Urinary bladder (tissue), 4 donors: ENCODE data around the gene AGTPBP1. TPM values are rescaled to one million over a fixed set of nuclear protein-coding genes. Genes with fewer than 3 reads are reported as not detected.
A peak's percentile ranks its signal among the peaks of the same experiment; 100 is the strongest.
"Not testable (repeated sequence)": the region's sequence is repeated elsewhere in the genome, so short reads cannot be mapped to it uniquely, and the experiment has no call there.

Experiments used
- DNase-seq: peaks from one replicate; pipeline ENCODE4 v3.0.0-alpha.2; 2015; ENCODE audit errors: extremely low spot score
- H3K27ac ChIP-seq: one replicate; pipeline ENCODE4 v1.5.1; 2013; ENCODE audit warnings: low read depth, mild to moderate bottlenecking, moderate library complexity
- H3K36me3 ChIP-seq: one replicate; pipeline ENCODE4 v1.6.1; 2013; ENCODE audit warnings: mild to moderate bottlenecking, moderate library complexity; ENCODE audit not compliant: insufficient read depth
- H3K4me1 ChIP-seq: one replicate; pipeline ENCODE4 v1.6.1; 2013; ENCODE audit warnings: mild to moderate bottlenecking, moderate library complexity; ENCODE audit not compliant: insufficient read depth
- H3K4me3 ChIP-seq: one replicate; pipeline ENCODE4 v1.5.1; 2013; ENCODE audit warnings: low read depth, low read length
- WGBS: extraction: QIAGEN DNeasy Blood & Tissue Kit; methylation state at CpG from one replicate; pipeline ENCODE4 v1.1.7; 2013; 5-methylcytosine and 5-hydroxymethylcytosine counted together
- polyA plus RNA-seq: library from polyadenylated mRNA; stranded (reverse); fragments of 200-250 nt; gene quantifications from one replicate; pipeline ENCODE4 v1.2.3, GENCODE V29; 2013
- total RNA-seq: library from RNA; depleted of rRNA; stranded (reverse); fragments of >200 nt; gene quantifications from one replicate; pipeline ENCODE4 v1.2.3, GENCODE V29; 2014
- donor health status: healthy with polysubstance abuse.
- donor health status: healthy.

The AGTPBP1 gene
- total and polyA plus RNA-seq, 2 donors, result 5.5 to 31.3 TPM

DNA sequence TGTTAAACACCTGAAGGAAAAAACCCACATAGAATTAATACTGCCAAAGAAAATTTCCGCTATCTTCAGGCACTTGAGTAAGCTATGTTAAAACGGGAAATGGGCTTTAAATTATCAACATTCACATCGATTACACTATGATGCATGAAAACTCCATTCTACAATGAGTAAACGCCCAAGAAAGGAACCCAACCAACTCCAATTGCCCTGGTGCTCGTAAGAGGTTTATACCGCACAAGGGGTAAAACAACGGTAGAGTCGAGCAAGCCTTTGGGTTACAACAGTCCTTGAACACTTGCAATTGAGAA is 1.0 kb downstream of the AGTPBP1 start:
- Histone ChIP-seq H3K36me3 (no peaks in the 10 kb centered on the region), H3K27ac (no peak overlapping the region), H3K4me1 (no peaks in the 10 kb centered on the region), H3K4me3 (peak overlapping the region; percentile 83)
- no peak for DNase-seq
- WGBS, result 11% methylated on average over 8 of the region's 8 CpGs

DNA sequence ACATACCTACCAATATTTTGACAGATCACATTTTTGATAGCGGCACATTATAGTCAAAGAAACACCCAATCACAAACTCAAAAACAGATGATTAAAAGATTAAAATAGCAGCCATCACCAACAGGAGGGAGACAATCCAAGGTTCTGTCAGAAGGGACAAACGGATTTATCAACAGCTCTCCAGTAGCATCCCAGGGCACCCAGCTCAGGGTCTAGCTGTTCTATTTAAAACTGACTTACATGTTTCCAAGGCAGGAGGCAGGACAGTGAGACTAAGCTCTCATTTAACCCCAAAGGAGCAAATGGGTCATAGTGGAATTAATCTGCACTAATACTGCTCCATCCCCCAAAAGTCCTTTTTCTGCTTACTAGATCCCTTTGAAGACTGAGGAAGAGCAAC is 3.2 kb downstream of the AGTPBP1 start:
- Histone ChIP-seq H3K4me3 (no peak overlapping the region), H3K36me3 (no peaks in the 10 kb centered on the region), H3K27ac (no peak overlapping the region), H3K4me1 (no peaks in the 10 kb centered on the region)
- no peak for DNase-seq
- WGBS, result 68% methylated on average over 2 of the region's 2 CpGs

DNA sequence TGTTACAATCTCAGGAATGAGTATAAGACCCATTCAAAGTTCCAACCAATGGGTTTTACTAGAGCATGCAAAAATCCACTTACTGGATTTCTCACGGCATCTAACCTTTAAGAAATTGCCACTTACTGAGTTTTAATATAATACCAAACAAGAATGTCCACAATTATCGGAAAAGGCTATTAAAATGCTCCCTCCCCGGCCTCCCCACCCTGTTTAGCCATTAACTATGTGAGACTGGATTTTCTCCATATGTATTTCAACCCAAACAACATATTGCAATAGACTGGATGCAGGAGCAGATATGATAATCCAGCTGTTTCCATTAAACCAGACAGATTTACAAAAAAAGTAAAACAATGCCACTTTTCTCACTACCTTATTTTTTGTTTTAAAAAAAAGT is 4.1 kb downstream of the AGTPBP1 start:
- no peak overlapping the region for H3K4me3 ChIP-seq
- WGBS, result 46% methylated on average over 3 of the region's 3 CpGs
- no peaks in the 10 kb centered on the region for H3K4me1 ChIP-seq
- DNase-seq, result no peak
- H3K27ac ChIP-seq, result no peak overlapping the region
- H3K36me3 ChIP-seq, result no peaks in the 10 kb centered on the region

DNA sequence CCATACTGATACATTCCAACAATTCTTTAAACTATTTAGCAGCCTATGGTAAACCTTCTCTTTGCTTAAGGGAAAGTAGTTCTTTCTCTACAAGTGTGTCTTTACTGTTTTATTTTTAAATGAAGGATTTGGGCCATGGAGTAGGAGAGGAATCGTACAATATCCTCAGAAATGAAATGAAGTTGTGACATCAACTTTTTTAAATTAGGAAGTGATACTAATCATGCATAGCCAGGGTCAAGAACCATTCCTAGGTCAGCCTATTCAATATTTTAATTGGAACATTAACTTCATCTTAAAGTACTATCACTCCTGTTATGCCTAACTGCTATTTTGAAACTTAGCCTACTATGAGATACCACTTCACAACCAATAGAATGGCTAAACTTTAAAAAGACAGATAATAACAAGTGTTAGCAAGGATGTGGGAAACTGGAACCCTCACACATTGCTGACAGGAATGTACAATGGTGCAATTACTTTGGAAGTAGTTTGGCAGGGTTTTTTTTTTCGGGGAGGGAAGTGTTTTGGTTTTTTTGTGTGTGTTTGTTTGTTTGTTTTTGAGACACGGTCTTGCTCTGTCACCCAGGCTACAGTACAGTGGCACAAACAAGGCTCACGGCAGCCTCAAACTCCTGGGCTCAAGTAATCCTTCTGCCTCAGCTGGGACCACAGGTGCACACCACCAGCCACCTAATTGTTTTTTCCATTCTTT is 10.7 kb downstream of the AGTPBP1 start:
- H3K4me1 ChIP-seq, result no peaks in the 10 kb centered on the region
- no peaks in the 10 kb centered on the region for H3K36me3 ChIP-seq
- H3K27ac ChIP-seq, result no peak overlapping the region
- no peak for DNase-seq
- no peak overlapping the region for H3K4me3 ChIP-seq
- WGBS, result 87% methylated on average over 4 of the region's 4 CpGs

DNA sequence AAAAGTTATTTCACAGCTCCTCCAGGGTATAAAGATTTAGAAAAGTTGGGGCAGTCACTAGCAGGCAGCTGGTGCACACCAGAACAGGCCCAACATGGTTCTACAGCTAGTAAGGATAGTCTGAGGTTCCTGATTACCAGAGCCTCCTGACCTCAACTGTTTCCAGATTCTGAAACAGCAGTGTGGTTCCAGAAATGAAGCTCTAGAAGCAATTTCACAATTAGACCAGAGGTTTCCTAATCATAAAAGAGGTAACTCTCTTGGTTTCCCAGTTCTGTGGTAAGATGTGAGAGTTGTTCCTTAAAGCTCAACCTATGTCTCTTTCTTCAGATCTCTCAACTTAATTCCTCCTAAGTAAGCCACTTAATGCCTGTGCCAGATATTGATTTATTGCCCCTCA is 11.9 kb downstream of the AGTPBP1 start:
- H3K36me3 ChIP-seq, result no peaks in the 10 kb centered on the region

DNA sequence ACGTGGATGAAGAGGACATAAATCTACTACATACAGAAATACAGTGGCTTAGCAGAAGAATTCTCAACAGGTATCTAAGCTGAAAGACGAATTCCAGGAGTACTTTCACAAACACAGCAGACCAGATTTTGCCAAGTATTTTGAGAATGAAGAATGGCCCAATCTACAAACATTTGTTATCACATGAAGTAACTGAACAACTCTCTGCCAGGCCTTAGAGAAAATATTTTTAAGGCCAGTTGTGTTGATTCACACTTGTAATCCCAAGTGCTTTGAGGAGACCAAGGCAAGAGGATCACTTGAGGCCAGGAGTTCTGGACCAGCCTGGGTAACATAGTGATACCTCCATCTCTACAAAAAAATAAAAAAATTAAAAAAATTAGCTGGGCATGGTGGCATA is 14.3 kb downstream of the AGTPBP1 start:
- Histone ChIP-seq H3K4me1 (no peaks in the 10 kb centered on the region), H3K27ac (no peak overlapping the region), H3K4me3 (no peak overlapping the region), H3K36me3 (no peaks in the 10 kb centered on the region)
- no peak for DNase-seq
- 33% methylated on average over 2 of the region's 2 CpGs for WGBS

More for the DNA sequence above, 11.9 kb downstream of the AGTPBP1 start:
- Histone ChIP-seq H3K4me1 (no peaks in the 10 kb centered on the region), H3K27ac (no peak overlapping the region), H3K4me3 (no peak overlapping the region)
- DNase-seq, result no peak

DNA sequence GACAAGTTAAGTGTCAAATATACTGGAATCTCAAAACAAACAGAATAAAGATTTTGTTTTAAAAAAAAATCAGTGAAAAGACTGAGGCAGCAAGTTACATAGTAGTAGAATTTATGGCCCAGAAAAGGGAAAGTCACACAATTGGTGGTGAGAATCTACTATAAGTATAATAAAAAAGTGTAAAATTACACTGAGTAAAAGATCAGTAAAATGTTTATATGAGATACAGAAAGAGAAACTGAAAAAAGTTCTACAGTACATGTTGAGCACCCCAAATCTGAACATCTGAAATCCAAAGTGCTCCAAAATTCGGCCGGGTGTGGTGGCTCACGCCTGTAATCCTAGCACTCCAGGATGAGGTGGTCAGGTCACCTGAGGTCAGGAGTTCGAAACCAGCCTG is 15.0 kb downstream of the AGTPBP1 start:
- 96% methylated on average over 4 of the region's 4 CpGs for WGBS
- DNase-seq, result no peak
- H3K27ac ChIP-seq, result no peak overlapping the region

DNA sequence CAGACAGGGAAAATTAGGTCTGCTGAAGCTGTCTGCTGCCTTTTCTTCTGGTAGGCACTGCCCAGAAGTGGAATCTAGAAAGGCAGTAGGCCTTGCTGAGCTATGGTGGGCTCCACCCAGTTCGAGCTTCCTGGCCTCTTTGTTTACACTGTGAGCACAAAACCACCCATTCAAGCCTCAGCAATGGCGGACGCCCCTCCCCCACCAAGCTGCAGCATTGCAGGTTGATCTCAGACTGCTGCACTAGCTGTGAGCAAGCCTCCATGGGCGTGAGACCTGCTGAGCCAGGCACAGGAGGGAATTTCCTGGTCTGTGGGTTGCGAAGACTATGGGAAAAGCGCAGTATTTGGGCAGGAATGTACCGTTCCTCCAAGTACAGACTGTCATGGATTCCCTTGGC is 18.5 kb downstream of the AGTPBP1 start:
- no peaks in the 10 kb centered on the region for H3K4me1 ChIP-seq
- no peak overlapping the region for H3K27ac ChIP-seq
- 79% methylated on average over 7 of the region's 7 CpGs for WGBS
- H3K36me3 ChIP-seq, result no peaks in the 10 kb centered on the region
- DNase-seq, result no peak
- H3K4me3 ChIP-seq, result no peak overlapping the region

More for the DNA sequence above, 15.0 kb downstream of the AGTPBP1 start:
- no peak overlapping the region for H3K4me3 ChIP-seq
- no peaks in the 10 kb centered on the region for H3K4me1 ChIP-seq
- no peaks in the 10 kb centered on the region for H3K36me3 ChIP-seq

DNA sequence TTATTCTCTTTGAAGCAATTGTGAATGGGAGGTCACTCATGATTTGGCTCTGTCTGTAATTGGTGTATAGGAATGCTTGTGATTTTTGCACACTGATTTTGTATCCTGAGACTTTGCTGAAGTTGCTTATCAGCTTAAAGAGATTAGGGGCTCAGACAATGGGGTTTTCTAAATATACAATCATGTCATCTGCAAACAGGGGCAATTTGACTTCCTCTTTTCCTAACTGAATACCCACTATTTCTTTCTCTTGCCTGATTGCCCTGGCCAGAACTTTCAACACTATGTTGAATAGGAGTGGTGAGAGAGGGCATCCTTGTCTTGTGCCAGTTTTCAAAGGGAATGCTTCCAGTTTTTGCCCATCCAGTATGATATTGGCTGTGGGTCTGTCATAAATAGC is 22.3 kb downstream of the AGTPBP1 start:
- not testable (repeated sequence) for DNase-seq, H3K4me1 ChIP-seq, H3K36me3 ChIP-seq, H3K27ac ChIP-seq, H3K4me3 ChIP-seq

DNA sequence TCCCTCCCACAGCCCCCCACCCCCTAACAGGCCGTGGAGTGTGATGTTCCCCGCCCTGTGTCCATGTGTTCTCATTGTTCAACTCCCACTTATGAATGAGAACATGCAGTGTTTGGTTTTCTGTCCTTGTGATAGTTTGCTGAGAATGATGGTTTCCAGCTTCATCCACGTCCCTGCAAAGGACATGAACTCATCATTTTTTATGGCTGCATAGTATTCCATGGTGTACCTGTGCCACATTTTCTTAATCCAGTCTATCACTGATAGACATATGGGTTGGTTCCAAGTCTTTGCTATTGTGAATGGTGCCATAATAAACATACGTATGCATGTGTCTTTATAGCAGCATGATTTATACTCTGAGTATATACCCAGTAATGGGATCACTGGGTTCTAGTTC is 23.9 kb downstream of the AGTPBP1 start:
- not testable (repeated sequence) for H3K27ac ChIP-seq, DNase-seq, H3K4me3 ChIP-seq, H3K36me3 ChIP-seq, H3K4me1 ChIP-seq
- 92% methylated on average over 4 of the region's 4 CpGs for WGBS

DNA sequence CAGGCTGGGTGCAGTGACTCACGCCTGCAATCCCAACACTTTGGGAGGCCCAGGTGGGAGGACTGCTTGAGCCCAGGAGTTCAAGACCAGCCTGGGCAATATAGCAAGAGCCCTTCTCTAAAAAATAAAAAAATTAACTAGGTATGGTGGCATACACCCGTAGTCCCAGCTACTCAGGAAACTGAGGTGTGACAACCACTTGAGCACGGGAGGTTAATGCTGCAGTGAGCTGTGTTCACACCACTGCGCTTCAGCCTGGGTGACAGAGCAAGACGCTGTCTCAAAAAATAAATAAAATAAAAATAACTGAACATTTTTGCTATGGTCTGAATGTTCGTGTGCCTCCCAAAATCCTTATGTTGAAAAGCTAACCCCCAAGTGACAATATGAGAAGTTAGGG is 24.5 kb downstream of the AGTPBP1 start:
- WGBS, result 95% methylated on average over 6 of the region's 6 CpGs
- Histone ChIP-seq H3K4me1 (no peaks in the 10 kb centered on the region), H3K27ac (no peak overlapping the region), H3K4me3 (no peak overlapping the region), H3K36me3 (no peaks in the 10 kb centered on the region)
- DNase-seq, result no peak

DNA sequence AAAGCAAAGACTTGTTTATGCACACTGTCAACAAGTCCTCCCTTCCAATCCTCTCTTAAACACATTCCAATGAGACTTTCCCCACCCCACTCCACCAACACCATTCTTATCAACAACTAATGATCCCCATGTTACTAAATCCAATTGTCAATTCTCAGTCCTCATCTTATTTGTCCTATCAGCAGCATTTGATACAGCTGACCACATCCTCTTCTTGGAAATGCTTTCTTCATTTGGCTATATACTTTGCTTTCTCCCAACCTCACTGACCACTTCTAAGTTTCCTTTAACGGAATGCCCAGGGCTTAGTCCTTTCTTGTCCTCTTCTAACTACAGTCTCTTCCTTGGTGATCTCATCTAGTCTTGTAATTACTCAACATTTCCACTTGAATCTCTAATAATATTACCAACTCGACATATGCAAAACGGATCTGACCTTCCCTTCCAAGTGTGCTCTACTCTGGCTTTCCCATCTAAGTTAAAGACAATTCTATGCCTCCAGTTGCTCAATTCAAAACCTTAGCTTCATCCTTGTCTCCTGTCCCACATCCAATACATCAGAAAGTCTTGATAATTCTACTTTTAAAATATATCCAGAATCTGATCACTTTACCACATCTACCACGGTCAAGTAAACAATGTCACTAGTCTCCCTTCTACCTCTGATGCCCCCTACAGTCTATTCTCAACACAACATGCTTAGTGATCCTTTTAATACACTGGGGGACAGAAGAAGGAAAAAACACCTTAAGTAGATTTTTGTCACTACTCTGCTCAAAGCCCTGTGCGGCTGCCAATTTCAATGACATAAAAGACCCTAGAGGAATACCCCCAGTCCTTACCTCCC is 25.5 kb downstream of the AGTPBP1 start:
- H3K36me3 ChIP-seq, result no peaks in the 10 kb centered on the region
- no peak overlapping the region for H3K27ac ChIP-seq
- no peak overlapping the region for H3K4me3 ChIP-seq
- no peak for DNase-seq
- H3K4me1 ChIP-seq, result no peaks in the 10 kb centered on the region
- 83% methylated on average over 5 of the region's 5 CpGs for WGBS

DNA sequence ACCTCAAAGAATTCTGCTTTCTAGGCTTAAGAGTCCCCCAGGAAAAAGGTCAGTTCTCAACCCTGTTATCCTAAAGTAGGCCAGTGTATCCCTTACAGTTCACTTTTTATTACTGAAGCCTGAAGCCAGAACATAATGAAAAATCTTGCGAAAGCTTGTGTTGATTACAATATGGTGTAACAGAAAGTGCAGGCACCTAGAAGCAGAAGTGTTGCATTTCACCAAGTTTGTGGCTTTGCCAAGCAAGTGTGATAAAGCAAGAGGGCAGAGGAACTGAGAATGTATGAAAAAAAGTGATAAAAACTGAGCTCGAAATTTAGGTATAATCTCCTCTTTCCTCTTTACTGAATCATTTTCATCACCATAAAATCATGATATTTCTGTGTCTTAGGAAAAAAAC is 26.2 kb downstream of the AGTPBP1 start:
- Histone ChIP-seq H3K4me3 (no peak overlapping the region), H3K27ac (no peak overlapping the region), H3K36me3 (no peaks in the 10 kb centered on the region), H3K4me1 (no peaks in the 10 kb centered on the region)
- no peak for DNase-seq
- 79% methylated on average over 2 of the region's 2 CpGs for WGBS

DNA sequence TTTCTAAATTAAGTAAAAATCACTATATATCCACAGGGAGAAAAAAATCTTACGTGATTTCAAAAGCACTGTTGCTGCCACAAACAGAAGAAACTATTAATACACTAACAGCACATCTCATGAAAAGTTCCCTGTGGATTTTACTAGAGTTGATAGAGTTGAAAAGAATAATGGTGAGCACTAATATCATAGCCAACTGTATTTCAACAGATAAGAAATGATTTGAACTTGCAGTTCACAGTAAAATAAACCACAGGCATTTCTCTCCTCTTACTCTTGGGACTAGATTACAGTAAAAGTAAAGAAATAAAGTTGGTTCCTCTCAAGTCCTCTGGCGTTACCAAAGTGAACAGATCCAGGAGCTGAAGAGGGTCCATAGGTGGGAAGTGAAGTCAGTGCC is 27.9 kb downstream of the AGTPBP1 start:
- WGBS, result 57% methylated on average over 2 of the region's 2 CpGs
- no peak overlapping the region for H3K4me3 ChIP-seq

More for the DNA sequence above, 27.9 kb downstream of the AGTPBP1 start:
- no peak for DNase-seq
- H3K36me3 ChIP-seq, result no peaks in the 10 kb centered on the region
- no peaks in the 10 kb centered on the region for H3K4me1 ChIP-seq
- no peak overlapping the region for H3K27ac ChIP-seq
